22Rv1 (cell line): ENCODE measurements around the gene CSGALNACT2.

ENCODE experiments used
- H3K27ac ChIP-seq: fragments of 450-650 bp; 2 replicates; pipeline ENCODE4 v1.5.1; 2017
- ZFX ChIP-seq: fragments of 450-650 bp; IDR thresholded peaks from 2 replicates; pipeline ENCODE4 v1.6.1; 2017; ENCODE audit warnings: antibody characterized with exemption, borderline replicate concordance
- TF ChIP-seq, protein P1 (sequence below): fragments of 450-650 bp; IDR thresholded peaks from 2 replicates; pipeline ENCODE4 v1.5.1; 2017; ENCODE audit warnings: mild to moderate bottlenecking

Gene CSGALNACT2

DNA sequence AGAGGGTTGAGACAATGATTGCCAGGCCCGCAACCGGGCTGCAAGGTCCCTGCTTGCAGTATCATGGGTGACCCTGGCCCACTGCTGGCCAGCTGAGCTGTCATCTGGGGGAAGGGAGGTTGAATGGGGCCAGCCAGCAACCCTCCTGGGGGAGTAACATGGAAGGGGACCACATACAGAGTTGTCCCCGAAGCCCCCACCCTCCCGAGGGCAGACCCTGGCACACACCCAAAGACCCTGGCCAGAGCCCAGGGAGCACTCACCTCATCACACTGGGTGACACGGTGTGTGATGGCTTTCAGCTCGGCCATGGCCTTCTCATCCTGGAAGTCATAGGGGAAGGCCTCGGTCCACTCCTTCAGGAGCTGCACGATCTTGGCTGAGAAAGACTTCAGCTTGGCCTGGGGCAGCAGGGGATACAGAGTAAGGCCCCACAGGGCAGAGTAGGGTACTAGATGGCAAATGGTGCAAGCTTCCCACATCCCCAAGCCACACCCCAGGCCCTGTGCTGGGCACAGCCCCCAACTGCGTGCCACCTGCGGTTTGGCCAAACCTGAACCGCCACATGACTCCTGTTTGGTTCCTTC is 63.4 kb downstream of the CSGALNACT2 start:
- 0 out of 2 replicates have a peak overlapping the region, but pooled peaks have one; percentile 93 for H3K27ac ChIP-seq
- no peak for TF ChIP-seq ZFX
- TF ChIP-seq, protein P1, sequence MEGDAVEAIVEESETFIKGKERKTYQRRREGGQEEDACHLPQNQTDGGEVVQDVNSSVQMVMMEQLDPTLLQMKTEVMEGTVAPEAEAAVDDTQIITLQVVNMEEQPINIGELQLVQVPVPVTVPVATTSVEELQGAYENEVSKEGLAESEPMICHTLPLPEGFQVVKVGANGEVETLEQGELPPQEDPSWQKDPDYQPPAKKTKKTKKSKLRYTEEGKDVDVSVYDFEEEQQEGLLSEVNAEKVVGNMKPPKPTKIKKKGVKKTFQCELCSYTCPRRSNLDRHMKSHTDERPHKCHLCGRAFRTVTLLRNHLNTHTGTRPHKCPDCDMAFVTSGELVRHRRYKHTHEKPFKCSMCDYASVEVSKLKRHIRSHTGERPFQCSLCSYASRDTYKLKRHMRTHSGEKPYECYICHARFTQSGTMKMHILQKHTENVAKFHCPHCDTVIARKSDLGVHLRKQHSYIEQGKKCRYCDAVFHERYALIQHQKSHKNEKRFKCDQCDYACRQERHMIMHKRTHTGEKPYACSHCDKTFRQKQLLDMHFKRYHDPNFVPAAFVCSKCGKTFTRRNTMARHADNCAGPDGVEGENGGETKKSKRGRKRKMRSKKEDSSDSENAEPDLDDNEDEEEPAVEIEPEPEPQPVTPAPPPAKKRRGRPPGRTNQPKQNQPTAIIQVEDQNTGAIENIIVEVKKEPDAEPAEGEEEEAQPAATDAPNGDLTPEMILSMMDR: no peak

DNA sequence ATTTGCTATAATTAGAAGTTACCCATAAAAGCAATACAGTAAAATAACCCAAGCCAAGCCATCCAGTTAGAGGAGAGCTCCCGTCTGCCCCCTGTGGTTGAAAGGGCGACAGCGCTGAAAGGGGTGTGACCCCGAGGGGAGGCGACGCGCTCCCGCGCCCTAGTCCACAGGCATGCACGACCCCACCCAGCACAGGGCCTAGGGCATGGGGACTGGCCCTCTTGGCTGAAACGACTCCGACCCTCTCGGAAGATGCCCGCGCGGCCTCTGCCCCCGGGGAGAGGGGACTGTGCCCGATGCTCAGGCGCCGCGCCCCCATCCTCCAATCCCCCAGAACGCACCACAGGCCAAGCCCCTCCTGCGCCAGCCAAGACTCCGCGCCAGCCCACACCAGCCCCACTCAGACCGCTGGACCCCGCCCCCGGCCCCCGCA is 64.0 kb downstream of the CSGALNACT2 start:
- H3K27ac ChIP-seq: peak overlapping the region; percentile 93
- no peak for TF ChIP-seq ZFX
- TF ChIP-seq, protein P1: peak; percentile 79

DNA sequence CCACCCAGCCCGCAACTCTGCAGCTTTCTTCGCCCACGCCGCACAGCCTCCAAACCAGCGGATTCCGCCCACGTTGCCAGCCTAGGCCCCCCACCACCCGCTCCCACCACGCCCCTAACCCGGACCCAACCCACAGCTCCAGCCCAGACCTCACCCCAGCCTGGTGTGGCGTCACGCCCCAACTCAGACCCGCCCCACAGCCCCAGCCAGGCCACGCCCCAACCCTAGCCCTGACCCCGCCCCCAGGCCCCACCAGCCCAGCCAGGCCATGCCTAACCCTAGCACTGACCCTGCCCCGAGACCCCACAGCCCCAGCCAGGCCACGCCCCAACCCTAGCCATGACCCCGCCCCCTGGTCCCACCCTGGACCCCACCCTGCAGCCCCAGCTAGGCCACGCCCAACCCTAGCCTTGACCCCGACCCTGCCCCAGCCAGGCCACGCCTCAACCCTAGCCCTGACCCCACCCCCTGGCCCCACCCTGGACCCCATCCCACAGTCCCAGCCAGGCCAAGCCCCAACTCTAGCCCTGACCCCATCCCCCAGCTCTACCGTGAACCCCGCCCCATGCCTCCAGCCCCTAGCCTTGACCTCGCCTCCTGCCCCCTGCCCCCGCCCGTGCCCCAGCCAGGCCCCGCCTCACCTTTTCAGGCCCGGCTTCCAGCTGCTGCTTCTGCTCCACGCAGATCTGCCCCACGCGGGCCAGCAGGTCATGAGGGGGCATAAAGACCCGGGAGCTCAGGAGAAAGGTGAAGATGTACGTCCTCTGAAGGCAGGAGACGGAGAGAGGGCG is 64.6 kb downstream of the CSGALNACT2 start:
- peak overlapping the region; percentile 93 for H3K27ac ChIP-seq
- TF ChIP-seq, protein P1: no peak
- TF ChIP-seq ZFX: no peak

DNA sequence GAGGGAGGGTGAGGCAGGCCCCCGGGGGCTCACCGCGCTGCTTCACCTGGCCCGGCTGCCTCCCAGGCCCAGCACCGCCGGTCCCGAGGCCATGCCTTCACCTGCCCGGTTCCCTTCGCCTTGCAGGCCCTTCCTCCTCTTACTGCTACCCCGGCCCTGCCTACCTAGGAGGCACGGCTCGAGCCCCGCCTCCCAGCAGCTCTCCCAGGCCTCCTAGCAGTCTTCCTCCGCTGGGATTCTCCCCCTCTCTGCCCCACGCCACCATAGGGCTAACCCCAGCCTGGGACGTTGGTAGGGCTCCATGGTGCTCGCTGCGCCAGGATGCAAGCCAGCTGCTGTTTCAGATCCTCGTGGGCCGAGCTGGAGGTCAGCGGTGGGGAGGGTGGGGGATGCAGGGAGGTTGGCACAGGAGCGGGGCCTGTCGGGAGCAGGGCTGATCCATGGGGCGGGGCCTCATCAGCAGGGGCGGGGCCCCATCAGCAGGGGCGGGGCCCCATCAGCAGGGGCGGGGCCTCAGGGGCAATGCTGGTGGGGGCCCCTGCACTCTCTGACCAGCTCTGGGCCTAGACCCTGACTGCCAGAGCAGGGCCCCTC is 65.3 kb downstream of the CSGALNACT2 start:
- TF ChIP-seq, protein P1: 0 out of 2 replicates have a peak, but pooled peaks have one; percentile 12
- no peak for TF ChIP-seq ZFX
- peak overlapping the region; percentile 93 for H3K27ac ChIP-seq

DNA sequence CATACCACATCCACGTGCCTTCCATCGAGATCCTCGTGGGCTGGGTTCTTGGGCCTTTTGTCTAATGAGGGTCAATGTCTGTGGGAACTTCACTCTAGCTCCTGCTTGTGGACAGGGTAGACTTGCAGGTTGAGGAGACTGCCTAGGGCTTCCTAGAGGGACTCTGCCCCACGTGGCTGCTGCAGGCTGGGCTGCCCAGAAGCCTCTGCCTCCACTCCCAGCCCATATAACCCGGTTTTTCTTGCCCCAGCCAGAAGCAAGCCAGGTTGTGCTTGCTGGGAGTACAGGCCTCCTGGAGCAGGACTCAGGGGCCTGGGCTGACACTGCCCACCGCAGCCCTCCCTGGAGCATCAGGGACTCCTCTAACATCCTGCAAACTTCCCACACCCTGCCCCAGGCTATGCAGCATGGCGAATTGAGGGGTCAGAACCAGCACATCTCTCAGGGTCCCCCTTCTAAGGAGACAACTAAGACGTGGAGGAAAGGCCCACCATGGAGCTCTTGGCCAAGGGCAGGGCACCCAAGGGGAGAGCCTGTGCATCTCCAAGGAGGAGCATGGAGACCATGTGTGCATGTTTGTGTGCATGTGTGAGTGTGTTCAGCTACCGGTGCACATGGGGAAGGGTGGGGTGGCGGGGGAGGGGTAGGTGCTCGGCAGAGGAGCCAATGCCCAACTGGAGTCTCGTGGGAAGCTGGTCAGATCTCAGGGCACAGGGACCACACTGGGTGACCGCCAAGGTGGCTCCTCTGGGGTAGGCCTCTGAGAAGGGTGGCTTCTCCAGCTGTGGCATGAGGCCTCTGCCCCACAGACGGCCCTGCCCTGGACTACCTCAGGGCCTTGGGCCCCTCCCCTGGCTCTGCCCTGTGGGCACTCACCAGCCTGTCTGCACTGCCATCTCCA is 66.0 kb downstream of the CSGALNACT2 start:
- TF ChIP-seq, protein P1: 0 out of 2 replicates have a peak, but pooled peaks have one; percentile 1
- no peak for TF ChIP-seq ZFX
- peak overlapping the region; percentile 93 for H3K27ac ChIP-seq

DNA sequence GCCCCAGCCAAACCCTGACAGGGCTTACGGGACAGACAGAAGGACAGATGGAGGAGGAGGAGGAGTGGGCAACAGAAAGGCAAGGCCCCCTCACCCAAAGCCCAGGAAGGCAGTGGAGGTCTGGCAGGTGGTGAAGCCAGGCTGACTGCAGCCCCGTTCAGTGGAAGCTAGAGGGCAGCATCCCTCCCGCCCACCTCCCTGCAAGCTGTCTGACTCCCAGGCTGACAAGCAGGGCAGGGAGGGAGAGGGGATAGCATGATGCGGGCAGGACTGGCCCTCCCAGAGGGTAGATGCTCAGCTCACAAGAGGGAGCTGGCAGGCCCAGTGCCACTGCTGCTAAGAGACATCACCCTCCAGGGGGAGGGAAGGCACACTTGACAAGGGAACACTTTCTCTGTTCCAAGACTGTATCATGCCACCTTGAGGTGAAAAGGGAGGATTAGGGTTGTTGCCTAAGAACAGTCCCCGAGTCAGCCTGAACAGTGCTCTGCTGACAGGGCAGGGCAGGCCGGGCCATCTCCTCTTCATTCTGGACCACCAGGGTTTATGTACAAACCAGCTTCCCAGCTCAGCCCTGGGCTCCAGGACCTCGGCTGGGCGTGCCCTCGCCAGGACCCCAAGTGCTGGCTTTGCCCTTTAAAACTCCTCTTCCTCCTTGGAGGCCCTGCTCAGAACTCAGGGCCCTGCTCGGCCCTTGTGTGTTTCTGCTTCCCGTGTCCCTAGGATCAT is 66.9 kb downstream of the CSGALNACT2 start:
- no peak for TF ChIP-seq ZFX
- TF ChIP-seq, protein P1: peak; percentile 91
- no peak overlapping the region for H3K27ac ChIP-seq
